T-helper 1 cell treated with Interleukin-12 subunit alpha and Interleukin-12 subunit beta and Interleukin-4 antibody, amounts not matched to agents 30 μg/mL and 1 μg/mL, for 36 hours (primary cell): Measurements from ENCODE around the gene CATSPERZ.

Experiments used
- H3K27ac Mint-ChIP-seq: one replicate; pipeline ENCODE4 v1.8.0; 2021; ENCODE audit warnings: mild to moderate bottlenecking, mixed read lengths
- H3K27me3 Mint-ChIP-seq: one replicate; pipeline ENCODE4 v1.8.0; 2021; ENCODE audit warnings: low read depth, mixed read lengths
- H3K36me3 Mint-ChIP-seq: one replicate; pipeline ENCODE4 v1.8.0; 2021; ENCODE audit warnings: low read depth, mixed read lengths
- H3K4me1 Mint-ChIP-seq: one replicate; pipeline ENCODE4 v1.8.0; 2021; ENCODE audit warnings: low read depth, mixed read lengths
- H3K4me3 Mint-ChIP-seq: one replicate; pipeline ENCODE4 v1.8.0; 2021; ENCODE audit warnings: mild to moderate bottlenecking, moderate library complexity, mixed read lengths
- H3K9me3 Mint-ChIP-seq: one replicate; pipeline ENCODE4 v1.8.0; 2021; ENCODE audit warnings: mixed read lengths

Gene CATSPERZ

DNA sequence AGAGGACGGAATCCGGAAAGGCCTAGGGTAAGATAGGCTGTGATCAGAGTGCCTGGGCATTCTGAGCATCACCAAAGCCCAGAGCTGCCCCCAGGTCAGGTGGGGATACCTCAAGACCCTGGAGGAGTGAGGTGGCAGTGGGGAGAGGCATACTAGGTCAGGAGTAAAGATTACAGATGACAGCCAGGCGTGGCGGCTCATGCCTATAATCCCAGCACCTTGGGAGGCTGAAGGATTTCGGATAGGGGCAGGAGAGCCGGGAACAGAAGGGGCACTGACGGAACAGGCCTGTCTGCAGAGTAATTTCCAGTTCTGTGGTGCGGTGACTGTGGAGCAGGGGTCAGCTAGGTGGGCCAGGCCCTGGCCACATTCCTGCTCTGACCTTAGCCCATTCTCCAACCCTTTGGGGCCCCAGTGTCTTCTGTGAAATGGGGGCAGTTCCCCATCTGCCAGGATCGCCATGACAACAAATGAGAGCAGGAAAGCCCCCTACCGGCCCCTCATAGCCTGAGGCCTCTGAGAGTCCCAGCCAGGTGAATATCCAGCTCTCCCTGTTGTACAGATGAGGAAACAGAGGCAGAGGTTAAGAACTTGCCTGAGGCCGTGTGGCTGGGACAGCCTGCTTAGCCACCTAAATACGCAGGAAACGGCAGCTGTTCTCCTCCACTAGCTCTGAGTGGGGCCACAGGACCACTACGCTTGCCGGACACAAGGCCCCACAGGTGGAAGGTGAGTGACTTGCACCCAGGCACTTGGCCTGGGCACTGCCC is 24.9 kb upstream of the CATSPERZ start:
- Mint-ChIP-seq H3K4me3 (no peak overlapping the region), H3K27me3 (no peaks in the 10 kb centered on the region), H3K36me3 (peaks cover 6% of the 10 kb centered on the region), H3K27ac (no peak overlapping the region), H3K9me3 (no peaks in the 10 kb centered on the region), H3K4me1 (peaks cover 10% of the 10 kb centered on the region)

DNA sequence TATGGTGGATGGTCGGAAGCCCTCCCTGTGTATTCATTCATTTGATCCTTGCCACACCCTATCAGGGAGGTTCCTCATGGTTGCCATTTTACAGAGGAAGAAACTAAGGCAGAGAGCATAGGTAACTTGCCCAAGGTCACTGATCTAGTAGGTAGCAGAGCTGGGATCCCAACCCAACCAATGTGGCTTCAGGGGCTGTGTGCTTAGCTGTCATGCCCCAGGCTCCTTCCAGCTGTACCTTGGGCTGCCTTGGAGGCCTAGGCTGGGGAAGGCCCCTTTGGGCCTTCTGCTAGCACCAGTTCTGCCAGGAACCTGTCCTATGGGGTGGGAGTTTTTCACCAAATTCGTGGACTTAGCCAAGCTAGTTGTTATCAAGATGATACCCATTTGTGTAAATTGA is 24.3 kb upstream of the CATSPERZ start:
- Mint-ChIP-seq H3K4me1 (peaks cover 9% of the 10 kb centered on the region), H3K4me3 (no peak overlapping the region), H3K36me3 (peaks cover 6% of the 10 kb centered on the region), H3K27ac (no peak overlapping the region), H3K27me3 (no peaks in the 10 kb centered on the region), H3K9me3 (no peaks in the 10 kb centered on the region)

DNA sequence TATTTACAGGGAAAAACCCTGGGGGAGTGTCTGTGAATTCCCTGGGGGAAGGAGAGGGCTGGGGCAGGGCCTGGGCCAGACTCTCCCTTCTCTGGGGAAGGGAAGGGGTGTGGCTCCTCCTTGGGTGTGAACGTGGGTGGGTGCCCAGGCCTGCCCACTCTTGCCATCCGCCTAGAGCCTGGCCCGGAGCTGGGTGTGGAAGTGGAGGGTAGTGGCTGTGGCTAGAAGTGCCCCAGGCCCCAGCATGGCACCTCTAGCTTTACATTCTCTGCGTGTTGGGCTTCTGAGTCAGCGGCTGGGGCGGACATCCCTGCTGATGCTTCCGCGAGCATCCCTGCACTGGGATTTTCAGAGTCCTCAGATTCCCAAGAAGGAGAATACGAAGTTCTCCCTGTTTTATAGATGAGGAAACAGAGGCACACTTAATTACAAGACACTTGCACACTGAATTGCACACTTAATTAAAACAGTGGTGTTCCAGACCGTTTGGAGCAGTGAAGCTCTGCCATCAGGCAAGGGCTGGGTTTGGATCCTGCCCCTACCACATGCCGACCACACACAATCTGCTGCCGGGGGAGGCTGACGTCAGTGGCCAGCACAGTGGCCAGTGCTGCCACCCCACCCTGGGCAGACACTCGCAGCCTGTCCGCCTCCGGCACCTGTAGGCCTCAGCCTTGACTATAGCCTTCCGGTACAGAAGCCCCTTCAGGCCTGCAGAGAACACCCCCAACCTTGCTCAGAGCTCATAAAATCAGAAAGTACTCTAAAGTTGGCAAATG is 23.3 kb upstream of the CATSPERZ start:
- no peaks in the 10 kb centered on the region for H3K9me3 Mint-ChIP-seq
- no peak overlapping the region for H3K27ac Mint-ChIP-seq
- peaks cover 10% of the 10 kb centered on the region for H3K4me1 Mint-ChIP-seq
- H3K27me3 Mint-ChIP-seq, result no peaks in the 10 kb centered on the region
- peaks cover 11% of the 10 kb centered on the region for H3K36me3 Mint-ChIP-seq
- H3K4me3 Mint-ChIP-seq, result no peak overlapping the region

DNA sequence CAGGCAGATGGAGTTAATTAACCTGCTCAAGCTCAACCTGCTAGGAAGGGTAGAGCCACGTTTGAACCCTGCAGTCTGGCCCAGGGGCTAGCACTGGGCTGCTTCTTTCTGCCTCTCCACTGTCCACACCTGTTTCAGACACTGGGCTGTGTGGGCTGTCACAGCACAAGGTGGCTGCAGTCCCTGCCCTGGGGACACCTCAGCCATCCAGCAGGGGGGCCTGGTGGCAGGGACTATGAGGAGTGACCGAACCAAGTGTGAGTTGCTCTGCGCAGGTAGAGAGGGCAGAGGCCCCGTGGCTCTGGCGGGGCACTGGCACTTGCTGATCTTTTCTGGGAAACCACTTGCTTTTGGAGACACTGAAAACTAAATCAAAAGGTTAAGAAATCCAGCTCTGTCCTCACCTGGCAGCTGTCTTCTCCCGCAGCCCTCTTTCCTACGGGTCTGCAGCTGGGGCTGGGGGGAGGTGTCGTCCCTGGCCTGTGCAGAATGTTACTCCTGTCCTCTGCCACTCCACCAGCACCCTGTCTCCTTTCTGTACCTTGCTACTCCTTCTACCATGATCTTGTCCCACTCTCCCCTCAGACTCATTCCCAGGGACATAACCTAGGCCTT is 21.5 kb upstream of the CATSPERZ start:
- Mint-ChIP-seq H3K9me3 (no peaks in the 10 kb centered on the region), H3K27ac (no peak overlapping the region), H3K36me3 (peaks cover 9% of the 10 kb centered on the region), H3K27me3 (no peaks in the 10 kb centered on the region), H3K4me3 (no peak overlapping the region), H3K4me1 (peaks cover 7% of the 10 kb centered on the region)

DNA sequence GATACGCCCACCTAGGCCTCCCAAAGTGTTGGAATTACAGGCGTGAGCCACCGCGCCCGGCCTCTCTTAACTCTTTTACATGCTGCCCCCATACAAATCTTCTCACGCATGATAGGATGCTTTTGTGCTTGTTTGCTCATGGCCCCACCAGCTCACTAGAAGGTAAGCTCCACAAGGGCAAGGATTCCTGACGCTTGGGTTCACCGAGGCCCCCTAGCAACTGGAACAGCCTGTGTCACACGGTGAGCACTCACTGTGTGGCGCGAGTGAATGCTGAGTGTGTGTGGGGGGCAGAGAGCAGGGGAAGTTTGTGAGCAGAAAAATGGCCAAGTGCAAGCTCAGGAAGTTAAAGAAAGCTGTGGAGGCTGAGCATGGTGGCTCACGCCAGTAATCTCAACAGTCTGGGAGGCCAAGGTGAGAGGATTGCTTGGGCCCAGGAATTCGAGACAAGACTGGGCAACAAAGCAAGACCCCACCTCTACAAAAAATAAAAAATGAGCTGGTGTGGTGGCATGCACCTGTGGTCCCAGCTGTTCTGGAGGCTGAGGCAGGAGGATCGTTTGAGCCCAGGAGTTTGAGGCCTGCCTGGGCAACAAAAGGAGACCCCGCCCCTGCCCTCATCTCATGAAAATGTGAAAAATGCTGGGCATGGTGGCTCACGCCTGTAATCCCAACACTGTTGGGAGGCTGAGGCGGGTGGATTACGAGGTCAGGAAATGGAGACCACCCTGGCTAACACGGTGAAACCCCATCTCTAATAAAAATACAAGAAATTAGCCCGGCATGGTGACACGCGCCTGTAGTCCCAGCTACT is 18.0 kb upstream of the CATSPERZ start:
- H3K9me3 Mint-ChIP-seq, result no peaks in the 10 kb centered on the region
- peaks cover 14% of the 10 kb centered on the region for H3K4me1 Mint-ChIP-seq
- no peaks in the 10 kb centered on the region for H3K27me3 Mint-ChIP-seq
- peak overlapping the region; percentile 4 for H3K4me3 Mint-ChIP-seq
- no peak overlapping the region for H3K27ac Mint-ChIP-seq
- peaks cover 9% of the 10 kb centered on the region for H3K36me3 Mint-ChIP-seq

DNA sequence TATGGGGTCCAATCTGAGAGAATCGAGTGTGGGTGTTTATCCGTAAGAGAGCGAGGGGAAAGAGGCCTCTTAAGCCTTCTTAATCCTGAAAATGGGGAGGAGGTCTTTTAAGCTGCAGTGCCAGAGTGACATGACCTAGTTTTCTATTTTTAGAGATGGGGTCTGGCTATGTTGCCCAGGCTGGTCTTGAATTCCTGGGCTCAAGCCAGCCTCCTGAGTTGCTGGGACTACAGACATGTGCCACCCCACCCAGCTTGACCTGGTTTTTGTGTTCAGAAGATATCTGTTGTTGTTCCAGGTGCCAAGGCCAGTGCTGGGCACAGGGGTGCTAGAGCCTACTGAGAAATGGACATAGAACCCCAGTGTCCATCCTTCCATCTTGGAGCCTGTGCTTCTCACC is 17.1 kb upstream of the CATSPERZ start:
- peak overlapping the region; percentile 54 for H3K4me3 Mint-ChIP-seq
- peak overlapping the region; percentile 72 for H3K27ac Mint-ChIP-seq
- H3K9me3 Mint-ChIP-seq, result no peaks in the 10 kb centered on the region
- peaks cover 9% of the 10 kb centered on the region for H3K36me3 Mint-ChIP-seq
- H3K4me1 Mint-ChIP-seq, result peaks cover 14% of the 10 kb centered on the region
- H3K27me3 Mint-ChIP-seq, result no peaks in the 10 kb centered on the region

DNA sequence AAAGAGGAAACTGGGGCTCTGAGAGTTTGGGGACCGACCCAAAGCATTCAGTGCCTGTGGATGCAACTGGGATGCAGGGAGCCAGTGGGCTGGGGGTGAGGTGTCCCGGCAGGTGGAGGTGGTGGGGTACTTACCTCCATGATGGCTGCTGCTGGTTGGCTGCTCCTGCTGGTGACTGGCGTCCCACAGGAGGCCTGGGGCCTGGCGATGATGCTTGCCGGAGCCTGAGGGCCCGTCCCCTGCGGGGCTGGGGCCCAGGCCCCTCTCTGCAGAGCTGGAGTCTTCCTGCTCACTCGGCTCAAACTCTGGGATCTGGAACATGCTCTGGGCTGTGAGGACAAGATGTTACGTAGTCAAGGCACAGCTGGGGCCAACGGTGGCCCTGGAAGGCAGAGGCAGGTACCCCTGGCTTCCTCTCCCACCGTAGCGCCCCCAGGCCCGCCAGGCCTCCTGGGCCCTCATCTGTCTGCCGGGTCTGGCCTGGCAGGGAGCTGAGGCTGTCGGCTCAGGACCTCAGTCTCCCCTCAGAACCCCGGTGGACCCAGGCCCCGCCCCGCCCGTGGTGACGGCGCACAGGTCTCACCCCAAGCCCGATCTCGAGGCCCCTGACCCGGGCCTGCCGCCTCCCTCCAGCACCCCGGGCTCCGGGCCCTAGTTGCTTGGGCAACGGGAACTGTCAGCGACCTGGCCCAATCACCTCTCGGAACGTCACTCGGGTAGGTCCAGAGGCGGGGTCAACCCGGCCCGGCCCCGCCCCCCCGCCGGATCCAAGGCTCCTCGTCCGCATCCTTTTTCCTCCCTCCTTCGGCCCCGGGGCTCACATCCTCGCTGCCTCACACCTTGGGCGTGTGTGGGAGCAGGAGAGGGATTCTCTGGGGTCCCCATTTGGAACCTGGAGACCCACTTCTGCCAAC is 15.9 kb upstream of the CATSPERZ start, which contains the start of gene BAD:
Gene BAD, minus strand, starts transcription at position 618 of the 914 bp plus-strand sequence. Its CDS starts 297 bp downstream, at position 321.
- Mint-ChIP-seq H3K36me3 (peaks cover 5% of the 10 kb centered on the region), H3K4me3 (peak within 1 kb of the TSS; percentile 90), H3K4me1 (peaks cover 14% of the 10 kb centered on the region), H3K27me3 (no peaks in the 10 kb centered on the region), H3K9me3 (no peaks in the 10 kb centered on the region), H3K27ac (peak within 1 kb of the TSS; percentile 93)

DNA sequence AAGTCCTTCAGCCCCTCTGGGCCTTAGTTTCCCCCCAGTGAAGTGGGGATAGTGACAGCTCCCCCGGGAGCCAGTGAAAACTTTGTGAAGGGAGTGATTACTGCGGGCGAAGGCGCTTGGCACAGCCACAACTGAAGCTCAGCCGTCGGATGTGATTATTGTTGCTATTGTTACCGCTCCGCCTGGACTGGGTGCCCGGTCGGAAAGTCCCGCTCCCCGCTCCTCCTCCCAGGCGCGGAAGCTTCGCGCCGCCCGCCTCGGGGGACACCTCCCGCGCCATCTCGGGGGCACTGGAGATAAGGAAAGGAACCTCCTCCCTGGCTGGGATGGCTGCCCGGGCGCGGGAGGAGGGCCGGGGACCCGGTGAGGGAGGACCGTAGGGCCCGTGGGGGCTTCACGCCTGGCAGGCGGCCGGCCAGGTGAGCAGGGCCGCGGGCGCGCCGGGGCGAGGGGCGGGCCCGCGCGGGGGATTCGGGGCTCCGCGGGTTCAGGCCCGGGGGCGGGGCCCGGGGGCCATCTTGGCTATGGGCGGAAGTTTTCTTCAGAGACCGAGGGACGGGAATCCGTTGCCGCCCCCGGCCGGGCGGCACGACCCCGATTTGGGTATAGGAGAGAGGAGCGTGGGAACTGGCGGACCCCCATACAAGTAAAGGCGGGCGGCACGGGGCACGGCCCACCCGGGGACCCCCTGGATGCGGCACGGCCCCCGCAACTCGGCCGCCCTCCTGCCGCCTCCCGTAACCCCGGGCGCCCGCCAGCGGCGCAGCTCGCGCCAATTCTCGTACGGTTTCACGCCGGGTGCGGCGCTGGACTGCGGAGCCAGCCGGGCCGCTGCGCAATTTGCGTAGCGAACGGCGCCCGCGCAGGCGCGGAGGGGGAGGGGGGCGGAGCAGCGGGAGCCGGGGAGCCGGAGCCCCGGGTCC is 14.9 kb upstream of the CATSPERZ start, which contains the start of gene GPR137:
Gene GPR137, plus strand, starts transcription at position 887 of the 923 bp plus-strand sequence. CDS start 677 bp downstream, outside the sequence.
- Mint-ChIP-seq H3K27ac (peak within 1 kb of the TSS; percentile 93), H3K36me3 (peaks cover 10% of the 10 kb centered on the region), H3K4me1 (peaks cover 14% of the 10 kb centered on the region), H3K9me3 (no peaks in the 10 kb centered on the region), H3K27me3 (peaks cover 2% of the 10 kb centered on the region), H3K4me3 (peak within 1 kb of the TSS; percentile 90)

DNA sequence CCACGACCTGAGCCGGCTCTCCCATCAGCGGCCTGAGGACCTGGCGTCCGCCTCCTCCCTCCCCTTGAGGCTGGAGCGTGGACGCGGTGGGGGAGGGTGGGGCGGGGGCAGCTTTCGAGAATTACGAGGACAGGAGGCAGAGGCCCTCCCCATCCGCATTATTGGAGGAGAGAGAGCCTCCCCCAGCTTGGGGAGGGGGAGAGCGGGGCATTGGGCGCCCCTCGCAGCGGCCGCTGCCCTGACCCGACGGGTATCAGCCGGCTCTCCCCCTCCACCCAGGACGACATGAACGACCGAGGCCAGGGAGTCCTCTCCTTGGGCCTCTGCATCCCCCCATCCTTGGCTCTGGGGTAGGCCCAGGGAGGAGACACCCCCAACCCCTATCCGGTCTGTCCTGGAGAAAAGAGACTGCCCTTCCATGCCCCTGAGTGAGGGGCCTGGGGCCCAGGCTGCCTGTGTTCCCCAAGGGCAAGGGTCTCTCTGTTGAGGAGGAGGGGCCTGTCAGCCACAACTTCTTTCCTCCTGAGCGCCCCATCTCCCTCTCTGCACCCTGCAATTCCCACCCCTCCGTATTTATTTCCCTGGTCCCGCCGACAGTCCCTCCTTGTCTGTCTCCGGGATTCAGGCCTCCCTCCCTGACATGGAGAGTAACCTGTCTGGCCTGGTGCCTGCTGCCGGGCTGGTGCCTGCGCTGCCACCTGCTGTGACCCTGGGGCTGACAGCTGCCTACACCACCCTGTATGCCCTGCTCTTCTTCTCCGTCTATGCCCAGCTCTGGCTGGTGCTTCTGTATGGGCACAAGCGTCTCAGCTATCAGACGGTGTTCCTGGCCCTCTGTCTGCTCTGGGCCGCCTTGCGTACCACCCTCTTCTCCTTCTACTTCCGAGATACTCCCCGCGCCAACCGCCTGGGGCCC is 14.0 kb upstream of the CATSPERZ start:
- Mint-ChIP-seq H3K4me1 (peaks cover 15% of the 10 kb centered on the region), H3K27me3 (peaks cover 10% of the 10 kb centered on the region), H3K27ac (peak overlapping the region; percentile 84), H3K4me3 (peak overlapping the region; percentile 87), H3K36me3 (peaks cover 11% of the 10 kb centered on the region), H3K9me3 (no peaks in the 10 kb centered on the region)

DNA sequence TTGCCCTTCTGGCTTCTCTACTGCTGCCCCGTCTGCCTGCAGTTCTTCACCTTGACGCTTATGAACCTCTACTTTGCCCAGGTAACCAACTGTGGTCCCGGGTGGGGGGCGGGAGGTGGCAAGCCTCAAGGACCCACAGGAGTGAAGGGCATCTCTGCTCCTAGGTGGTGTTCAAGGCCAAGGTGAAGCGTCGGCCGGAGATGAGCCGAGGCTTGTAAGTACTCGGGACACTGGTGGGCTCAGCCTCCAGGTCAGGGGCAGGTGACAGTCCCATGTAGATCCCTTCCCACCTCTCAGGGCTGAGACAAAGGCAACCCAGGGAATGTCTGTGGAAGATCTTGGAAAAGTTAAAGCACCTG is 13.4 kb upstream of the CATSPERZ start:
- H3K36me3 Mint-ChIP-seq, result peaks cover 8% of the 10 kb centered on the region

DNA sequence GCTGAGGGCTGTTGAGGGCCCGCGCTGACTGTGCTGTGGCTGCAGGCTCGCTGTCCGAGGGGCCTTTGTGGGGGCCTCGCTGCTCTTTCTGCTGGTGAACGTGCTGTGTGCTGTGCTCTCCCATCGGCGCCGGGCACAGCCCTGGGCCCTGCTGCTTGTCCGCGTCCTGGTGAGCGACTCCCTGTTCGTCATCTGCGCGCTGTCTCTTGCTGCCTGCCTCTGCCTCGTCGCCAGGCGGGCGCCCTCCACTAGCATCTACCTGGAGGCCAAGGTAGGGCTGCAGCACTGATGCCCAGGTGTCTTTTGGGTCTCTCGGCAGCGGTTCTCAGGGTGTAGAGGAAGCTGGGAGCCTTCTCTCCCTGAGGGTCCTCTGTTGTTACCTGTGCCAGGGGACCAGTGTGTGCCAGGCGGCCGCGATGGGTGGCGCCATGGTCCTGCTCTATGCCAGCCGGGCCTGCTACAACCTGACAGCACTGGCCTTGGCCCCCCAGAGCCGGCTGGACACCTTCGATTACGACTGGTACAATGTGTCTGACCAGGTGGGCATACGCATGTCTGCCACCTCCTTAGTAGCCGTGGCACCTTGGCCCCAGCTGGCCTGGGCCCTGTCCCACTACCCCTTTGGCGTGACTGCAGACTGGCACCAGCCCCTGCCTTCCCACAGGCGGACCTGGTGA is 12.3 kb upstream of the CATSPERZ start:
- Mint-ChIP-seq H3K27ac (no peak overlapping the region), H3K27me3 (peaks cover 16% of the 10 kb centered on the region), H3K4me3 (no peak overlapping the region), H3K9me3 (no peaks in the 10 kb centered on the region), H3K36me3 (peaks cover 8% of the 10 kb centered on the region), H3K4me1 (peaks cover 14% of the 10 kb centered on the region)

More for the DNA sequence above, 13.4 kb upstream of the CATSPERZ start:
- peaks cover 14% of the 10 kb centered on the region for H3K4me1 Mint-ChIP-seq
- peak overlapping the region; percentile 87 for H3K4me3 Mint-ChIP-seq
- H3K27ac Mint-ChIP-seq, result peak overlapping the region; percentile 84
- H3K9me3 Mint-ChIP-seq, result no peaks in the 10 kb centered on the region
- peaks cover 10% of the 10 kb centered on the region for H3K27me3 Mint-ChIP-seq
